Fibroblast of skin of abdomen (primary cell): Measurements from ENCODE around the gene SLC35C1.
"Not testable (repeated sequence)": the region's sequence is repeated elsewhere in the genome, so short reads cannot be mapped to it uniquely, and the experiment has no call there.

ENCODE experiments used
- DNase-seq: peaks from one replicate; pipeline ENCODE4 v3.0.0-alpha.2; 2013

Gene SLC35C1

GRCh38 chr11:45788887-45789286 is 16.1 kb upstream of the SLC35C1 start:
- DNase-seq = no peak

- no peak for DNase-seq
Observed at GRCh38 chr11:45791524-45791923, 13.4 kb upstream of the SLC35C1 start.

DNA sequence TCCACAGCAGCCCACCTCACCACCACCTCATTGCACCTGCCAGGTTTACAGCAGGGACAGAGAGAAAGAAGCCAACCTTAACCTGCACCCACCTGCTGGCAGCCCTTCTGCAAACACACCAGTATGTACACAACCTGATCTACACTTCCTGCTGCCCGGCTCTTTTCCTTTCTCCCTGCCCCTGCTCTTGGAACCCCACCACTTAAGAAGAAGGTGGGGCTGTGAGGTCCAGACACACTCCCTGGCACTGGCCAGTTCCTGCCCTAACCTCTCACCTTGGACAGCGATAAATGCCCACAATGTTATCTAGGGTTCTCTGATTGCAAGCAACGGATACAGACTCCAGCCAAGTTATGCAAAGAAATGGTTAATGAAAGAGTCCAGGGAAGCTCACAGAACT is 10.8 kb upstream of the SLC35C1 start:
- DNase-seq = no peak

DNA sequence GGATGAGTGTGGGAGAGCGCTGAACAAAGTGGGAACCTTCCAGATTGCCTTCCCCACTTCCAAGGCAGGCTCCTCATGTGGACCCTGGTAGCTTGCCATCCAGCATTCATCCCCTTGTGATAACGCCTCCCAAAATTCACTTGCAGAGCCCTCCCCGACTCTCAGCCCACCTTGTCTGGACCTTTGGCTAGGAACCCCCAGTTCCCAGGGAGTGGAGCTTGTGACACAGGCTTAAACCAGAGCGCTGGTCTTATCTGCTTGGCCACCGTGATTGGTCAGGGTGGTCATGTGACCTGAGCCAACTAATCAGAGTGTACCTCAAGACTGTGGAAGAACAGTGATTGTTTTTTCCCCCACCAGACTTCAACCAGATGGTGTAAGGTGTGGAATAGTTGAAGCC is 9.6 kb upstream of the SLC35C1 start:
- no peak for DNase-seq

GRCh38 chr11:45796461-45796861 is 8.5 kb upstream of the SLC35C1 start:
- no peak for DNase-seq

GRCh38 chr11:45798793-45799441 is 6.0 kb upstream of the SLC35C1 start:
- DNase-seq = no peak

DNA sequence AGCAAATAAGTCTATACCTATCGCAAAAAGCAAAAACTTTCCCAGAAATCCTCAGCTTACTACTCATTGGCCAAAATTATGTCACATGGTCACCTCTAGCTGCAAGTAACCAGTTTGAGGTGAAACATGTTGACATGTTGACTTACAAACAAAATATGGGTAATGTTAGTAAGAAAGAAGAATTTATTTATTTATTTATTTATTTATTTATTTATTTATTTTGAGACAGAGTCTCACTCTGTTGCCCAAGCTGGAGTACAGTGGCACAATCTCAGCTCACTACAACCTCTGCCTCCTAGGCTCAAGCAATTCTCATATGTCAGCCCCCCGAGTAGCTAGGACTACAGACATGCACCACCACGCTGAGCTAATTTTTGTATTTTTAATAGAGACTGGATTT is 5.4 kb upstream of the SLC35C1 start:
- DNase-seq = no peak

DNA sequence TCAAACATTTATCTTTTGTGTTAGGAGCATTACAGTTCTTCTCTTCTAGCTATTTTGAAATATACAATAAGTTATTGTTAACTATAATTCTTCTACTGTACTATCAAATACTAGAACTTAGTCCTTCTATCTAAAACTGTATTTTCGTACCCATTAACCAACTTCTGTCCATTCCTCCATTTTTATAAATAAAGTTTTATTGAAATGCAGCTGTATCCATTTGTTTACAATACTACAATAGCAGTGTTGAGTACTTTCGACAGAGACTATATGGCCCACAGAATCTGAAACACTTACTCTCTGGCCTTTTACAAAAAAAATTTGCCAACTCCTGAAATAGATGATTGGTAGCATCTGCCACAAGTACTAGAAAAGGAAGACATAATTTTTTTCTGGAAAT is 4.7 kb upstream of the SLC35C1 start:
- no peak for DNase-seq

DNA sequence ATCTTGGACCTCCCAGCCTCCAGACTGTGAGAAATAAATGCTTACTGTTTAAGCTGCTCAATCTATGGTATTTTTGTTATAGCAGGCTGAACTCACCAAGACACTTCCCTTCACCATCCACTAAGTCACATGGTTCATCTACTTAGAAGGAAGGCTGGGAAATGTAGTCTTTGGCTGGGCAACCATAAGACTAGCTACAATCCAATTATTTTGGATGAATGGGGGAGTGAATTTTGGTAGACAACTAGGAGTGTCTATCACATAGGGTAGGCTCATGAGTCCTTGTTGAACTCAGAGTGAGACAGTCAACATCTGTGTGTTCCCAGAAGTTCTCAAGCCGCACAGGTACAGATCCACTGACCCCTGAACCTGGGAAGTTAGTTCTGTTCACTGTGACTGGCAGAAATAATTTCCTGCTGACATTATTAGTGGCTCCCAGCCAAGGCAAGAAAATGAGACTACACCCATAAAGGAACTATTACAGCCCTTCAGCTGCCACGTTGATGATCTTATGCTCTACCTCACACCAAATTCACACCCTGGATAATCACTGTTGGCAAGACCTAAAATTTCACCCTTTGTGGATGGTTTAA is 3.1 kb upstream of the SLC35C1 start:
- no peak for DNase-seq

DNA sequence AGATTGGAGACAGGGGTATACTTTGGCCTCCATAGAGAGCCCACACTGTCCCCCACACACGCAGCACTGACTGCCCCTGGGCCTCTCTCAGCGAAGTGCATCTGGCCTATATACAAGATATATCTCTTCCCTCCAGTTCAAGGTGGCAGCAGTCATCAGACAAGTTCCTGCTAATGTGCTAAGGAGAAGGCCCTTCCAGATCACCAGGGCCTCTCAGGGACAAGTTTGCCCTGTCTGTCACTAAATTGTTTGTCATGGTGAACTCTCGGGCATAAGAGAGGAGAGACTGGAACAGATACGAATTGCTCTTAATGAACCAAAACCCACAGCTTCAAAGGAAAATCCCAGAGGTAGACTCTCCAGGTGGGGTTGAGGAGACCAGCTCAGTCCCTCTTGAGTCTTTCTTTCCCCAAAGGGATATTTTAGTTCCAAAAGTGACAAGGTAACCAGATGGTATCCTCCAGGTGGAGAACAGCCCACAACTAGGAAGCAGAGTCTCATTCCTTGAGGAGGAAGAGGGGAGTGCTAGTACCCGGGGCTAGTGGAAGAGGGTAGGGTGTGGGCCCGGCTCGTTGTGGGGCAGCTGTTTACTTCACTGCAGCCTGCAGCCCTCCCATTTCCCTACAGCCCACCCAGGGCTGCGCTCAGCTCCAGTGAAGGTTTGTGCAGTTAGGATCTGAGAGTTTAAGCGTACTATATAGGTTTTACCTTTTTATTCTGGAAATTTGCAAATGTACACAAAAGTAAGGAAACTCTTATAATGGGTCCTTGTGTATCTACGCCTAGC is 2.2 kb upstream of the SLC35C1 start:
- no peak for DNase-seq

- peak; percentile 57 for DNase-seq
Observed at GRCh38 chr11:45803971-45804760, 783 bp upstream of the SLC35C1 start.

GRCh38 chr11:45805305-45806071 is 539 bp downstream of the SLC35C1 start:
- peak; percentile 61 for DNase-seq

GRCh38 chr11:45806072-45806933 is 1.4 kb downstream of the SLC35C1 start:
- DNase-seq = no peak

- no peak for DNase-seq
Observed at GRCh38 chr11:45806937-45807791, 2.2 kb downstream of the SLC35C1 start.

GRCh38 chr11:45807792-45808238 is 2.9 kb downstream of the SLC35C1 start:
- no peak for DNase-seq

- not testable (repeated sequence) for DNase-seq
Observed at GRCh38 chr11:45808427-45808826, 3.5 kb downstream of the SLC35C1 start.

GRCh38 chr11:45809456-45810395 is 4.8 kb downstream of the SLC35C1 start:
- no peak for DNase-seq

DNA sequence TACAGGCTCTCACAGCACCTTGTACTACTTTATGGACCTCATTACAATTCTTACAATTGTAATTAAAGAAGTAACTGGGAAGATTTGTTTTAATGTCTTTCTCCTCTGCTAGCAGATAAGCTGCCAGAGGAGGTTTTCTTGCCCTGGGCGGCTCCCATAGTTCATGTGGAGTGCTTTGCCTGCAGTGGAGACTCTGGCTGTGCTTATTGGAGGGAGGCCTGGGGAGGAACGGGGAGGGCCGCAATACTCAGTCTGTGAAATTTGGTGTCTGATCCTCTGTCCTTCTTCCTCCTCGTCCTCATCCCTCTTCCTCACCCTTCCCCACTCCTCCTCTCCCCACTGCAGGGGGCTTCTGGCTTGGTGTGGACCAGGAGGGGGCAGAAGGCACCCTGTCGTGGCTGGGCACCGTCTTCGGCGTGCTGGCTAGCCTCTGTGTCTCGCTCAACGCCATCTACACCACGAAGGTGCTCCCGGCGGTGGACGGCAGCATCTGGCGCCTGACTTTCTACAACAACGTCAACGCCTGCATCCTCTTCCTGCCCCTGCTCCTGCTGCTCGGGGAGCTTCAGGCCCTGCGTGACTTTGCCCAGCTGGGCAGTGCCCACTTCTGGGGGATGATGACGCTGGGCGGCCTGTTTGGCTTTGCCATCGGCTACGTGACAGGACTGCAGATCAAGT is 5.6 kb downstream of the SLC35C1 start:
- DNase-seq = no peak

DNA sequence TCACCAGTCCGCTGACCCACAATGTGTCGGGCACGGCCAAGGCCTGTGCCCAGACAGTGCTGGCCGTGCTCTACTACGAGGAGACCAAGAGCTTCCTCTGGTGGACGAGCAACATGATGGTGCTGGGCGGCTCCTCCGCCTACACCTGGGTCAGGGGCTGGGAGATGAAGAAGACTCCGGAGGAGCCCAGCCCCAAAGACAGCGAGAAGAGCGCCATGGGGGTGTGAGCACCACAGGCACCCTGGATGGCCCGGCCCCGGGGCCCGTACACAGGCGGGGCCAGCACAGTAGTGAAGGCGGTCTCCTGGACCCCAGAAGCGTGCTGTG is 6.1 kb downstream of the SLC35C1 start:
- DNase-seq = no peak
